Renal cortex interstitium (tissue), 11 donors: Measurements from ENCODE around the gene PANK1. TPM values are rescaled to one million over a fixed set of nuclear protein-coding genes. Genes with fewer than 3 reads are reported as not detected.

Experiments
- DNase-seq, 11 donors: peaks; one replicate each; pipeline ENCODE4 v3.0.0-alpha.2; 2013; ENCODE audit warnings: low read depth in 9 of 11, low spot score in 4 of 11; ENCODE audit errors: extremely low read depth in 1 of 11
- polyA plus RNA-seq, 3 donors: library from polyadenylated mRNA; unstranded; fragments of 120-200 nt; gene quantifications; one replicate each; pipeline ENCODE4 v1.2.1, GENCODE V29; 2013; ENCODE audit not compliant: insufficient read length in 3 of 3

The PANK1 gene
- polyA plus RNA-seq, 3 donors: 42.0 to 47.4 (median 43.6) TPM

GRCh38 chr10:89659143-89660131 lies 14.4 kb upstream of the PANK1 start:
- DNase-seq: no peak

- DNase-seq: no peak
These were observed 12.3 kb upstream of the PANK1 start for GRCh38 chr10:89657302-89657701.

- DNase-seq: no peak
These were observed 10.7 kb upstream of the PANK1 start for GRCh38 chr10:89655722-89656121.

- no peak for DNase-seq
These were observed 8.4 kb upstream of the PANK1 start for GRCh38 chr10:89653410-89653869.

GRCh38 chr10:89652806-89653370 lies 7.8 kb upstream of the PANK1 start:
- no peak for DNase-seq

GRCh38 chr10:89651916-89652573 lies 7.0 kb upstream of the PANK1 start:
- DNase-seq: no peak

GRCh38 chr10:89651205-89651915 lies 6.3 kb upstream of the PANK1 start:
- DNase-seq: no peak

GRCh38 chr10:89649051-89649450 lies 4.0 kb upstream of the PANK1 start:
- DNase-seq: no peak

GRCh38 chr10:89648074-89648473 lies 3.0 kb upstream of the PANK1 start:
- DNase-seq: no peak

- DNase-seq: peak in 5 of 11 donors; percentile 38 to 64 (median 52)
These were observed 2.0 kb upstream of the PANK1 start for GRCh38 chr10:89646889-89647657.

- DNase-seq: no peak
These were observed 715 bp upstream of the PANK1 start for GRCh38 chr10:89645742-89646172.

- peak in 3 of 11 donors; percentile 20 to 36 (median 34) for DNase-seq
These were observed 413 bp downstream of the PANK1 start for GRCh38 chr10:89644691-89644966.

GRCh38 chr10:89643812-89644690 lies 991 bp downstream of the PANK1 start:
- peak; percentile 79 to 96 (median 87) for DNase-seq

- DNase-seq: no peak
These were observed 1.6 kb downstream of the PANK1 start for GRCh38 chr10:89643431-89643811.

- no peak for DNase-seq
These were observed 2.8 kb downstream of the PANK1 start for GRCh38 chr10:89642193-89642592.

- no peak for DNase-seq
These were observed 4.8 kb downstream of the PANK1 start for GRCh38 chr10:89640241-89640640.

- DNase-seq: no peak
These were observed 5.7 kb downstream of the PANK1 start for GRCh38 chr10:89639326-89639725.

GRCh38 chr10:89637113-89637512 lies 7.9 kb downstream of the PANK1 start:
- no peak for DNase-seq
